A549 (cell line): ENCODE data around the gene ZNF844.

ENCODE experiments used
- CEBPB ChIP-seq, 2 experiments: fragments of >200 bp in 1 of 2; sonication (Bioruptor Twin) in 1 of 2; formaldehyde crosslinking in 1 of 2; IDR thresholded peaks; 2 replicates each; pipeline ENCODE4 v1.6.1; 2012 to 2016
- CHD2 ChIP-seq: fragments of 150-350 bp; IDR thresholded peaks from 2 replicates; pipeline ENCODE4 v1.6.1; 2014; ENCODE audit warnings: low read length; ENCODE audit not compliant: partially characterized antibody
- CTCF ChIP-seq: fragments of >200 bp; sonication (Bioruptor Twin); formaldehyde crosslinking; IDR thresholded peaks from 3 replicates; pipeline ENCODE4 v1.5.1; 2016
- SREBF2 ChIP-seq: fragments of 450-650 bp; IDR thresholded peaks from 2 replicates; pipeline ENCODE4 v1.6.1; 2014; ENCODE audit warnings: mild to moderate bottlenecking, moderate library complexity

GRCh38 chr19:12085074-12085818 lies 20.7 kb downstream of the ZNF844 start:
- TF ChIP-seq CTCF (no peak), CEBPB (IDR thresholded peaks at IDR 0.05) (no peak), SREBF2 (no peak), CHD2 (no peak)
